SK-N-DZ (cell line): ENCODE data around the gene CDC23.

Experiments used
- DNase-seq: peaks from one replicate; pipeline ENCODE4 v3.0.0-alpha.2; 2015; ENCODE audit warnings: low spot score

CDC23 gene

DNA sequence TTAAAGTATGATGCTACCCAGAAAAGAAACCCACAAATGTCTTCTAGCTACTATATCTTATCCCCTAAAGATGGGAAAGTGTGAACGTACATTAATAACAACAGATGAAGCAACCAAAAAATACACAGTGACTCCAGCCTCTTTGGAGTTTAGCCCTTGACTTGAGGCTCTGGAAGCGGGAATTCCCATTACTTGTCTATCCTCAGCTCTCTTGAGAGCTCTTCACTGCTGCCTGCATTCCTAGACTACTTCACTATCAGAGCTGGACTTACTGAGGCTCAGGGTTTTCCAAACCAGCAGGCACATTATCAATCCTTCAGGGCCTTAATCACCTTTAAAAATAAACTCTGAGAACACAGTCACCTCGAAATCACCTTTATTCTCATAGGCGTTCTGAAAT lies 72.9 kb downstream of the CDC23 start:
- DNase-seq = no peak

GRCh38 chr5:138139781-138140090 lies 73.4 kb downstream of the CDC23 start:
- no peak for DNase-seq

DNA sequence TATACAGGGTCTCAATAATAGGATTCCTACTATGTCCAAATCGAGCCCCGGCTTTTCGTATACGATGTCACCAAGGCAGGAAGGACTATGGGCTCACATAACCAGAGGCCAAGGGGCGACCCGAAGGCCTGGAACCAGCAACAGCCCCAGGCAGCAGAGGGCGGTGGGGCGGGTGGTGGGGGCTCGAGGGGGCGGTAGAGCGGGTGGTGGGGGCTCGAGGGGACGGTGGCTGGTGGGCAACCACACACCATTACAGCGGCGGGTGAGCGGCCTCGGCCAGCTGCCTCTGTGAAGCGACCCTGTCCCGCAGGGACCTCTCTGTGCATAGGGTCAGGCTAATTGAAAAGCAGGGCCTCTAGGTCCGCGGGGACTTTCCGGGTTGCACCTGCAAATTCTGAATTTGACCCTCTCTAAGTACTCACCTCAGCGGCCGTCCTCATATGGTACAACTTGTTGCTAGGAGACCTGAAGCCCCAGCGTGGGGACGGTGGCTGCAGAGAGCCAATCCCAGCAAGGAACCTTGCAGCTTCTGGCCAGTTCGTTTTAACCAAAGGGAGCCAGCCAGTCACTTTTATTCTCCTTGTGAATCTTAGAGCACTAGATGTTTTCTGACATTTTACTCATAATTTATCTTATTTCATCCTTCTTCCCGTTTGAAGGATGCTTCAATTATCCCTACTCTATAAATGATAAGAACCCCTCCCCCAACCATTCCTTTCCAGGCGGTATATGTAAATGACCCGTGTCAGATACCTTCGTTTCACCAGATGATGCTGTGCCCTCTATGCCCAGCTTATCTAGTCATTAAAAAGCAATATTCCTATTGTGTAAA lies 74.0 kb downstream of the CDC23 start, which contains the start of gene NME5:
Gene NME5, minus strand, starts transcription at position 480 of the 832 bp plus-strand sequence. CDS start 648 bp downstream, outside the sequence.
- DNase-seq = peak; percentile 73
